NCI-H1436 (cell line): ENCODE results near the gene CARD14.

ENCODE experiments used
- DNase-seq: peaks from one replicate; lab custom pipeline; 2025; lab: John Stamatoyannopoulos, UW

The CARD14 gene

DNA sequence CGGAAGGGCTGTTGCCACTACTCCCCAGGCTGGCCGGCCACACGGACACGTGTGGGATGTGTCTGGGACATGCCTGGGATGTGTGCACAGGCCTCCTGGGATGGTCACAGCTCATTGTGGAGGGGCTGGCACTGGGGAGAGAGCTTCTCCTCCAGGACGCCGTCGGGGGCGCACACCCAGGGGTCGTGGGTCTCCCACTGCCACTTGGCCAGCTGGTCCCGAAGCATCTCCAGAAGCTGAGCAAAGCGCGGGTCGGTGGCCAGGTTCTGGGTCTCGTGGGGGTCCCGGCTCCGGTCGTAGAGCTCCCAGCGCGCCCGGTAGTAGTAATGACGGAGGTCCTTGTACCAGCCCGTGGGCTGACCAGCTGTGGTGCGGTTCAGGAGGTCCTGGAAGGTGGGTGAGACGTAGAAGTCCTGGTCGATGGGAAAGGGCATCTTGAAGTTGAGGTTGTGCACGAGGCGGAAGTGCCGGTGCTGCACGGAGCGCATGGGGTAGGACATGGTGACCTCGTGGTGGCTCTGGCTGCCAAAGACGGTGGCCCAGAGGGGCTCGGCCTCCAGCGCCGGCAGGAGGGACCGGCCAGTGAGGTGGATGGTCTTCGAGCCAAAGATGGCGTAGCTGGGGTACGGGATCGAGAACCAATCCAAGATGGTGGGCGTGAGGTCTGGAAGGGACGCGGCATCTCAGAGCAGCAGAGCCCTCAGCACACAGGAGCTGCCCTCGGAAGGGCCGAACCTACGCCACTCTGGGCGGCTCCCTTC, 40.7 kb downstream of the CARD14 start:
- DNase-seq, result no peak

DNA sequence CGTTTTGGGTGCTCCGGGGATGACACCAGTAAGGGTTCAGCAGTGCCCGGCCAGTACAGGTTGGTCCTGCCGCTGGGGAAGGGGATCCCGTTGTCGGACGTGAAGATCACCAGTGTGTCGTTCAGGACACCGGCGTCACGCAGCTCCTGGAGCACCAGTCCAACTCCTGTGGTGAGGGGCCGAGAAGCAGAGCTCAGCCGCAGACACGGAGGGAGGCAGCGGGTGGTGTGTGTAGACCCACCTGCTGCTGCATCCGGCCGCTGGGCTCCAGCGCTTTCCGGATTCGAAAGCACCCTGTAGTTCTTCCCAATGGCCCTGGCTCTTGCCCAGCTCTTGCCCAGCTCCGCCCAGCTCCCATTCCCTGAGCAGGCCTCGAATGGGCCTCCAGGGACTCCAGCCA, 42.3 kb downstream of the CARD14 start:
- no peak for DNase-seq

DNA sequence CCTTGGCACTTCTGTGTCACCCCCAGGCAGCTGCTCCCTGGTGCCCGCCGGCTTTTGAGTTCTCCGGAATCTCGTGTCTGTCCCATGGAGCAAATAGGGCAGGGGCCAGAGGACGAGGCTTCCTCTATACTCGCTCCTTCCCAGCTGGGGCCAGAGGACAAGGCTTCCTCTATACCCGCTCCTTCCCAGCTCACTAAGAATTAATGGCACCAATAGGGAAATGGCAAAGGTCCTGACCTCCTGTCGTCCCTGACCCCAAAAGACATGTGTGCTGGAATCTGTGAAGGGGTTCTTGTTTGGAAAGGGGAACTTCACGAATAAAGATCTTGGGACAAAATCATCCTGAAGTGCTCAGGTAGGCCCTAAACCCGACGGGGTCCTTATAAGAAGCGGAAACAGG, 42.7 kb downstream of the CARD14 start:
- DNase-seq, result no peak

DNA sequence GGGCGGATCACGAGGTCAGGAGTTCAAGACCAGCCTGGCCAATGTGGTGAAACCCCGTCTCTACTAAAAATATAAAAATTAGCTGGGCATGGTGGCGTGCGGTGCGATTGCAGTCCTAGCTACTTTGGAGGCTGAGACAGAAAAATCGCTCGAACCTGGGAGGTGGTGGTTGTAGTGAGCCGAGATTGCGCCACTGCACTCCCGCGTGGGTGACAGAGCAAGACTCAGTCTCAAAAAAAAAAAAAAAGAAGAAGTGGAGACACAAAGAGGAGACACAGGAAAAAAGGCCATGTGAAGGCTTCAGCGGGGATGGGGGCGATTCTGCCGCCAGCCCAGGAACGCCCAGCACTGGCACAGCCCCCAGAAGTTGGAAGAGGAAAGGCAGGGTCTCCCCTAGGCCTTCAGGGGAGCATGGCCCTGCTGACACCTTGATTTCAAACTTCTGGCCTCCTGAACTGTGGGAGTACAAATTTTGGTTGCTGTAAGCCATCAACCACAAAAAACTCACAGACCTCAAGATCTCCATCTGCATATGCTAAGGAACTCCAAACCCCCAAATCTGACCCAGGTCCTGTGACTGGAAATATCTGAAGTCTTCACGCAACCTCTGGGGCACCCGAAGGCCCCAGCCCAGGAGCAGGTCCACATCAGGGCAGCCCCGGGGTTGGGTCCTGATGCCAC, 43.3 kb downstream of the CARD14 start:
- DNase-seq, result no peak

DNA sequence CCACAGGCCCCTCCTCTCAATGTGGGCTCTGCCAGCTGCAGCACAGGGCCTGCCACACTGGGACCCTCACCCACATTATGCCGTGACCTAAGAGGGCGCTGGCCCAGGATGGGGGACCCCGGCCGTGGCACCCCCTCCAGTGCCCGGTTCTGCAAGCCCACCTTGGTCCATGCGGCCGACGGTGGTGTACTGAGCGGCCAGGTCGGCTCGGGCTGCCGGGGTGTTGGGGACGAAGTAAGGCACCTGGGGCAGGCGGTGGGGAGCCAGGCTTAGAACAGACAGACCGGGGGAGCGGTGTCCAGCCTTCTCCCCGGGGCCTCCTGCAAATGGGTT, 43.8 kb downstream of the CARD14 start:
- no peak for DNase-seq

DNA sequence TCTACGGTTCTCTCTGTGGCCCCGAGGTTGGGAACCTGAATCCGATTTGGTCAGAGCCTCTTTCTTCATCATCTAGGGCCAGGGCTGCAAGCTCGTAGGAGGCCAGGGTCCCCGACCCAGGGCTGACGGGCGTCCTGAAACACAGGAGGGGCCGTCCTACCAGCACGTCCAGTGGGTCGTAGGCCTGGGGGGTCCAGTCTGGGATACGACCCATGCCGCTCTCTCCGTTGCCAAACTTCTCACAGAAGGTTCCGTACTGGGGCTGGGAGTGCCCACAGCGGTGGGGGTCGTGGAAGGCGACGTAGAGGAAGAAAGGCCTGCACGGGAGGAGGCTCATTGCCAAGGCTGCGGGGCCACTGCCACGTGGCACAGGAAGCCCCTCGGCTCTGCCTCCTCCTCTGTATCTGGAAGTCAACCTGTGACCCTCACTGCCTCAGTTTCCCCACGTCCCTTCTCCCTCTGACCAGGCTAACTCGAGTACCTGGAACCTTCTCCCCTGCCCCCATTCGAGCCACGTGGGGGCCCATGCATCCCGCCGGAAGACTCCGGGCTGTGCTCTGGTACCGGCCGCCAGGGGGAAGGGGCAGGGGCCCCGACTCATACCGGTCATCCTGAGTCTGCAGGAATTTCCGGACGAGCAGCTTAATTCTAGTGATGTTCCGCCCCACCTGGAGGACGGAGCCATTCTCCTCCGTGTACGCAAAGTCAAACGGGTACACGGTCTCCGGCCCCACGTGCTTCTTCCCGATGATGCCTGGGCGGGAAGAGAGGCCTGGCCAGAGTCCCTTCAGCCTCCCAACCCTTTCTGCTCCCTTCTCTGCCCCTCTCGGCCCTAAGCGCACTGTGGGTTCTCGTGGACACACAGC, 44.4 kb downstream of the CARD14 start:
- no peak for DNase-seq

DNA sequence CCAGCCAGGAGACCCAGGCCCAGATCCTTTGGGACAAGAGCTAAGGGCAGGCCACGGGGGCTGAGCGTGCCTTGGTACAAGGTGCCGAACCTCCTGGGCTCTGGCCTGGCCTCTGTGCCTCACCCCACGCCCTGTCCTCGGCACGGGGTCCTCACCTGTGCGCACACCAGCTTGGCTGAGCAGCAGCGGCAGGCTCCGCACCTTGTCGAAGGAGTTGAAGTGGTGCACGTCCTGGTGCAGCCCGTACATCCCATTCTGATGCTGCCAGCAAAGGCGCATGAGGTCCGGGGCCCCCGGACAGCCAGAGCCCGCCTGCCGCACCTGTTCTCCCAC, 45.0 kb downstream of the CARD14 start:
- DNase-seq, result no peak

DNA sequence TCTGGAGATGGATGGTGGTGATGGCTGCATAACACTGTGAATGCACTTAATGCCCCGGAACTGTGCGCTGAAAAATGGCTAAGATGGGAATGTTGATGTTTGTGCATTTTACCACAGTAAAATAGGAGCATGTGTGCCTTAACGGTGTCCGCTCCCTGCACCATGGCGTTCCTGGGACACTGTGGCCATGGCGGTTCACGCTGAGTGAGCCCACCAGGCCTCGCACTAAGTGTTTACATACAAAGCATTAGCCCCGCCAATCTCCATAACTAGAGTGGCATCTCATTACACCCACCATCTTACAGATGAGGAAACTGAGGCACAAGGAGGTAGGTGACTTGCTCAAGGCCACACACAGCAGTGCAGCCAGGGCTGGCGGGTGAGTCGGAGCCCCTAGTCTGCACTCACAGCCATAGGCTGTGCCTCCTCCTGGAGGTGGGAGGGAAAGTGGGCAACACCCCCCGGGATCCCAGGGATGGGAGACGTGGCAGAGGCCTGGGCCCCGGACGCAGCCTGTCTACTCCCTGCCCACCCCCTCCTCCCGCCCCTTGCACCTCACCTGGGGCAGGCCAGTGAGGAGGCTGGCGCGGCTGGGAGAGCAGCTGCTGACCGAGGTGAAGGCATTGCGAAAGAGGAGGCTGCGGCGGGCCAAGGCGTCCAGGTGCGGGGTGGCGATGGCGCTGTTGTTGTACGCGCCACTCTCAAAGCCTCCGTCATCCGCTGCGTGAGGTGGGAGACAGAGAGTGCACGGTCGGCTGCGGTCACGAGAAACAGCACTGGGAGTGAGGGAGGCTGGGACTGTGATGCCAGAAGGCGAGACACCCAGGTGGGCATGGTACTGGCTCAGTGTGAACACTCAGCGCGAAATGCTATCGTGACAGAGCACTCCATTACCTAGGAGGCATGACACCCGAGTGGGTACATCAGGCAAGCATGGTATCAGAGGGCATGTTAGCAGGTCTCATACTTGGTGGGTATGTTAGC, 46.9 kb downstream of the CARD14 start:
- no peak for DNase-seq

DNA sequence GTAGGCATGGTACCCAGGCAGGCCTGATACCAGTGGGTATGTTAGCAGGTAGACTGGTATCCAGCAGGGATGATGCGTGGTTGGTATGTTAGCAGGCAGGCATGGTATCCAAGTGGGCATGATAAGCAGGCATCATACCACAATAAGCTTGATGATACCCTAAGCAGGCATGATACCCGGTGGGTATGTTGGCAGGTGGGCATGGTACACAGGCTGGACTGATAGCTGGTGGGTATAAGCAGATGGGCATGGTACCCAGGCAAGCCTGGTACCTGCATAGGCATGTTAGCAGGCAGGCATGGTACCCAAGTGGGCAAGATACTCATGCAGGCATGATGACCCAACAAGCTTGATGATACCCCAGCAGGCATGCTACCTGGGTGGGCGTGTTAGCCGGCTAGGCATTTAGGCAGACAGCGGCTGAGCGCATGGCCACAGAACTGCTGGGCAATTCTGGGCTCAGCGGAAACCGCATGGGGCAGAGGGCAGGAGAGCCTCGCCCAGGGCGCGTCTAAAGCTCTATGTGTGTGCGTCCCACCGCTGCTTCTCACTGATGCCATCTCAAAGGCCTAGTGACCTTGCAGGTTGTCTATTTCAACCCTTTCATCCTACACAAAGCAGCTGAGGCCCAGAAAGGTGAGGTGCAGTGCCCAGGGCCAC, 48.0 kb downstream of the CARD14 start:
- DNase-seq, result no peak

DNA sequence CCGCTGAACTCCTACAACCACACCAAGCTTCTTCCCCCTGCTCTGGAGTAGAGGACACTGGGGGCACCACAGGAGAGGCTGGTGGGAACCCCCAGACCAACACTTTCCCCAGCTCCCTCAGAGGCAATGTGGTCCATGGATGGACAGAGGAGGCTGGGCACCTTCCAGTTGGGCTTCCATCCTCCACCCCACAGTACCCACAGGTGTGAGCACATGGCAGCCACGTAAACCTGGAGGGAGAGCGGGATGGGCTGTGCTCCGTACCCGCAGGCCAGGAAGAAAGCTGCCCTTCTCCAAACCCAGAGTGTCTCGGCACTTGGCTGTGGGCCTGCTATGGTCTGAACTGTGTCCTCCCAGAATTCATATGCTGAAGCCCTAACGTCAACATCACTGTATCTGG, 48.6 kb downstream of the CARD14 start:
- DNase-seq, result no peak

DNA sequence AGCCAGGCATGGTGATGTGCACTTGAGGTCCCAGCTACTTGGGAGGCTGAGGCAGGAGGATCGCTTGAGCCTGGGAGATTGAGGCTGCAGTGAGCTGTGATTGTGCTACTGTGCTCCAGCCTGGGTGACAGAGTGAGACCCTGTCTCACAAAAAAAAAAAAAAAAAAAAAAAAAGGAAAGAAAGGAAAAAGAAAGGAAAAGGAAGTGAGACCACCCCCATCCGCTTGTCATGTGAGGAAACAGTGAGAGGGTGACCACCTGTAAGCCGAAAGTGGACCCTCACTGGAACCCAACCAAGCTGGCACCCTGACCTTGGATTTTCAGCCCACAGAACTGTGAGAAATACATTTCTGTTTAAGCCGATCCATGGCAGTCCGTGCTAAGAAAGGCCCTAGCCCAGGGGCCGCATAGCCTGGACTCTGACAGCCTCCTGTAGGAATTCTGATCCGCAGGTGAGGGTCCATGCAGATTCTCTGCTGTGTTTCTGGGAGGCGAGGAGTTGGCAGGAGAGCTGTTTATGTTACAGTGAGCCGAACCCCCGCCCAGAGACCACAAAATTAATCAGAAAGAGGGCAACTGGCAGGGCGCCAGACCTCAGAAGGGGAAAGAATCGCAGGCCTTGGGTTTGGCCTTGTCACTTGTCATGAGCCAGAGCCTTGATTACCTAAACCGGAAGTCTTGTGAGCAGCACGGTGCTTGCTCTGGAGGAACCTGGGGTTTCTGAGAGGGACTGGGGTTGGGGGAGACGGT, 49.4 kb downstream of the CARD14 start:
- peak; percentile 45 for DNase-seq

DNA sequence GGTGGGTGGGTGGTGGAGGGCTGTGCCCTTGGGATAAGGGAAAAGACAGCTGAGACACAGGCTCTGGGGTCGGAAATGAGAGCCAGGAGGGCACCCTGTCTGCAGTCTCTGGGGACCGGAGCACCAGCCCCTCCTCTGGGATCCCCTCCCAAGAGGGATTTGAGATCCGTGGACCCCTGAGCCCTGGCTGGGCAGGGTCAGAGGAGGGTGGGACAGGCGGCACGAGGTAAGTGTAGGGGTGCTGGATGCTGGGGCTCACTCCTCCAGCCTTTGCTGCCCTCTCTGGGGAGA, 49.9 kb downstream of the CARD14 start:
- no peak for DNase-seq

DNA sequence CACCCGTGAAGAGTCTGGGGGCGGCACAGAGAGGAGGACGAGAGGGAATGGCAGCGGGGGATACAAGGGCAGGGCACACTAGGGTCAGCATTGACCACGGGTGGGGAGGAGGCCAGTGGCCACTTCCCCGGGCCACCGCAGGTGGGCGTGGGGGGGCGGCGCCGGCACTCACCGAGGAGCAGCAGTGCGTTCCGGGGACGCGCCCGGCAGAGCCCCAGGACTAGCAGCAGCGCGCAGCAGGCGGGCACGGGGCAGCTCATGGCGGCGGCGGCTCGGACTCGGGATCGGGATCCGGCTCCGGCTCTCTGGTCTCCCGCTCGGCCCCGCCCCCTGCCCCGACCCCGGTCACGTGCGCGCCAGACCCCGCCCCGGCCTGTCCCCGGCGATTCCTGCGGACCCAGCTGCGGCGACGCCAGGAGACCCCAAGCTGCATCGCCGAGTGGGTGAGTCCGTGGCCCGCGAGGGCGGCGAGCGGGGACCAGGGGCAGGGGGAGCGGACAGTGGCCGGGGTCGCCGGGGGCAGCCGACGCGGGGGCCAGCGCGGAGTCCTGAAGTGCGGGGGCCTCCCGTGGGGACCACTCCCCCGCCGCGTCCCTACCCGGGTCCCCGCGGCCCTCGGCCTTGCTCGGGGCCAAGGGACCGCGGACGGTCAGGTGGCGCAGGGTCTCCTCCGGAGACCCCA, 50.4 kb downstream of the CARD14 start, which contains the start of the genes SGSH and SLC26A11:
TSS of gene SGSH (minus strand) at position 280 of the 682 bp plus-strand sequence. CDS start at position 260, 20 bp downstream.
TSS of gene SLC26A11 (plus strand) at position 374 of the 682 bp plus-strand sequence. CDS start 1,134 bp downstream, outside the sequence.
- DNase-seq, result peak; percentile 49

DNA sequence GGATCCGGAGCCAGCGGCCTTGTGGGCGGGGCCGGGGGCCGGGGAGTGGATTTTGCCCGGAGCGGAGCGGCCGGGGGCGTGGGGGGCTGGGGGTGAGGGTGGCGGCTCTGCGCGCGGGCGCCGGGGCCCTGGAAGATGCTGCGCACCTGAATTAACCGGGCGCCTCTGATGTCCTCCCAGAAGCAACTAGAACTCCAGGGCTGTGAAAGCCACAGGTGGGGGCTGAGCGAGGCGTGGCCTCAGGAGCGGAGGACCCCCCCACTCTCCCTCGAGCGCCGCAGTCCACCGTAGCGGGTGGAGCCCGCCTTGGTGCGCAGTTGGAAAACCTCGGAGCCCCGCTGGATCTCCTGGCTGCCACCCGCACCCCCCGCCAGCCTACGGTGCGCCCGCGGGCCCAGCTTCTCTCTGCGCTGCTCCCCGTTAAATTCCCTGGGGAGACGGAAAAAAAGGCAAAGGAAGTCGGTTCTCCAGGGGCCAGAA, 50.9 kb downstream of the CARD14 start:
- peak; percentile 31 for DNase-seq

DNA sequence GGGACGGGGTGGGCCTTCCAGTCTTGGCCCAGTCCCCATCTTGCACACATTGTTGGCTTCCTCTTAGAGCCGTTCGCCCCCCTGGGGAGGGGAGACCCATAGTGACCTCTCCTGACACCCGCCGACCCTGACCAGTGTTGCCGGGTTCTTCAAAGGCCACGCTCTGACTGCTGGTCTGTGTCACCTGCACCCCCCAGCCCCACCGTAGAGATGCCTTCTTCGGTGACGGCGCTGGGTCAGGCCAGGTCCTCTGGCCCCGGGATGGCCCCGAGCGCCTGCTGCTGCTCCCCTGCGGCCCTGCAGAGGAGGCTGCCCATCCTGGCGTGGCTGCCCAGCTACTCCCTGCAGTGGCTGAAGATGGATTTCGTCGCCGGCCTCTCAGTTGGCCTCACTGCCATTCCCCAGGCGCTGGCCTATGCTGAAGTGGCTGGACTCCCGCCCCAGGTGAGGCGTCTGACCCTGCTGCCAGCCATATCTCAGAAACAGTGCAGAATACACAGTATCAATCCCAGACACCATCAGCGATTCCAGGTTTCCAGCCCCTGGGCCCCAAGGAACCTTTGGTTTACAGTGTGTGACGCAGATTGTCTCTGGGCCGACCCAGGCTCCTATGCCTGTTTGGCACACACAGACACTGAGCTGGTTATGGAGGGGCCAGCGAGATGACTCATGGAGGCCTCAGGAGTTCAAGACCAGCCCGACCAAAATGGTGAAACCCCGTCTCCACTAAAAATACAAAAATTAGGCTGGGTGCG, 51.7 kb downstream of the CARD14 start:
- no peak for DNase-seq

DNA sequence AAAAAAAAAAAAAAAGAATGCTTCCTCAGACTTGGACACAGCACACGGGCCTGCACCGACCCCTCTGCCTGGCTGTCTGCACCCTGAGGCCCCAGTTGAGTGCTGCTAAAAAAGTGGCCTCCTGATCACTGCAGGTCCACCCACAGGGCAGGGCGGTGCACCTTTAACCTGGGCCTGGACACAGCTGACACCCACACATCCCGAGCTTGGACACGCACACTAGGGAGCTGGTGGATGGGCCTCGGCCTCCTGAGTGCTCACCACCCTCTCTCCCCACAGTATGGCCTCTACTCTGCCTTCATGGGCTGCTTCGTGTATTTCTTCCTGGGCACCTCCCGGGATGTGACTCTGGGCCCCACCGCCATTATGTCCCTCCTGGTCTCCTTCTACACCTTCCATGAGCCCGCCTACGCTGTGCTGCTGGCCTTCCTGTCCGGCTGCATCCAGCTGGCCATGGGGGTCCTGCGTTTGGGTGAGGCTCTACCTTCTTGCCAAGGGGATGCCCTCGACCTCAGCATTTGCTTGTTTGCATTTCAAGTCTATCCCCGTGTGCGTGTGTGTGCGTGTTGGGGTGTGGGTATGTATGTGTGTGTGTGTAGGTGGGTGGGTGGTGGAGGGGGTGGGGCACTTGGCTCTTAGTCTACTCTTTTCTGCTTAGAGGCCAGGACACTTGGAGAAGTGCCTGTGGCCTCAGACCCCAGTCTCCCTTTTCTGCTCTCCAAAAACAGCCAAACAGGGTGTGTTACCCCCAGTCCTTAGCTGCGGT, 52.7 kb downstream of the CARD14 start:
- no peak for DNase-seq

DNA sequence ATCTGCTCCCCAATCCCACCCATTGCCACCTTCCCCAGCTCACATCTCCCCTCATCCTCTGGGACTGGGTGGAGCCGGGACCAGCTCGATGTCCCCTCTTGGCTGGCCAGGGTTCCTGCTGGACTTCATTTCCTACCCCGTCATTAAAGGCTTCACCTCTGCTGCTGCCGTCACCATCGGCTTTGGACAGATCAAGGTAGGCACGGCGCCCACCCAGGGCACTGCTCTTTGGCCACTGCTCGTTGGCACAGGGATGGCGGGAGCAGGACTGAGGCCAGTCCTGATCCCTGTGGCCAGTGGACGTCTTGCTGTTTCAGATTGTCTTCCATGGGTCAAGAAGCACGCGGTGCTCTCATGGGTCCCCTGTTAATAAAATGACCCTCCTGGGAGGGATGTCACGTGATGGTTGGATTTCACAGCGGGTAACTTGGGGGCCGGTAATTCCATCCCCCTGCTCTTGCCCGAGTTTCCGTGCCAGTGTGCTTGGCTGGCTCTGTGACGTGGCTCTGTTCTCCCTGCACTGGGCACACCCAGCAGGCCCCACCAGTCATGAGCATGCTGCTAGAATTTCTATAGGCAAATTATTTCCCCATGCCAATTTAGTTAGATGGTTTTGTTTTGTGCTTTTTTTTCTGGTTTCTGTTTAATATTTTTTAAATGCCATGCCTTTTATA, 53.4 kb downstream of the CARD14 start:
- no peak for DNase-seq
